Measurements from ENCODE around the gene MORN3.
"Not testable (repeated sequence)": the region's sequence is repeated elsewhere in the genome, so short reads cannot be mapped to it uniquely, and the experiment has no call there.

The MORN3 gene

GRCh38 chr12:121669521-121669900 is at the start of gene MORN3:
Gene MORN3, minus strand, starts transcription at chr12:121669654. Its CDS starts 171 bp downstream, at chr12:121669483.
- DNase-seq: no peak

- DNase-seq: no peak
Measured at GRCh38 chr12:121718653-121719239, 49.3 kb upstream of the MORN3 start.

GRCh38 chr12:121717041-121717699 is 47.7 kb upstream of the MORN3 start:
- DNase-seq: no peak

GRCh38 chr12:121715862-121716435 is 46.5 kb upstream of the MORN3 start:
- DNase-seq: no peak

DNA sequence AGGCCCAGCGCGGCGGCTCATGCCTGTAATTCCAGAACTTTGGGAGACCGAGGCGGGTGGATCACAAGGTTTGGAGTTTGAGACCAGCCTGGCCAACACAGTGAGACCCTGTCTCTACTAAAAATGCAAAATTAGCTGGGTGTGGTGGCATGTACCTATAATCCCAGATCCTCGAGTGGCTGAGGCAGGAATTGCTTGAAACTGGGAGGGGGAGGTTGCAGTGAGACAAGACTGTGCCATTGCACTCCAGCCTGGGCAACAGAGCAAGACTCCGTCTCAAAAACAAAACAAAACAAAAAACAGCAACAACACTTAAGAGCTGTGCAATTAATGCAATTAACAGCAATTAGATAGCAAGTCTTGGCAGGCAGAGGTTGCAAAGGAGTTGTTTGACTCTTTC is 45.6 kb upstream of the MORN3 start:
- not testable (repeated sequence) for DNase-seq

DNA sequence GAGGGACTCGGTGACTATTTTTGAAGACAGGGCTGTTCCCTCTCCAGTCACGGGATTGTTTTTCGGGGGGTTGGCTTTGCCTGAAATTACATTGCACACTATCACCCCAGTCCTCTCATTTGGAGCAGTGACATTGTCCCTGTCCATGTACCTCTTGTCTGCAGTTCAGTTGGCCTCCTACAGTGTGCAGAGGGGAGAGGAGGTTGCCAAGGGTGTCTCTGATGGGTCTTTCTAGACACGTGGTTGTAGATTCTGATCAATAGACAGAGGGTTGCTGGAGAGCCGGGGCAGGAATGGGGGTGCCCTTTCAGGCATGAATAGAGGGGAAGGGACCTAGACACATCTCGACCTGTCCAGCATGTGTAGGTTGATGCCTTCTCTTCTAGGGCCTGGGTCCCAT is 44.3 kb upstream of the MORN3 start:
- DNase-seq: no peak

DNA sequence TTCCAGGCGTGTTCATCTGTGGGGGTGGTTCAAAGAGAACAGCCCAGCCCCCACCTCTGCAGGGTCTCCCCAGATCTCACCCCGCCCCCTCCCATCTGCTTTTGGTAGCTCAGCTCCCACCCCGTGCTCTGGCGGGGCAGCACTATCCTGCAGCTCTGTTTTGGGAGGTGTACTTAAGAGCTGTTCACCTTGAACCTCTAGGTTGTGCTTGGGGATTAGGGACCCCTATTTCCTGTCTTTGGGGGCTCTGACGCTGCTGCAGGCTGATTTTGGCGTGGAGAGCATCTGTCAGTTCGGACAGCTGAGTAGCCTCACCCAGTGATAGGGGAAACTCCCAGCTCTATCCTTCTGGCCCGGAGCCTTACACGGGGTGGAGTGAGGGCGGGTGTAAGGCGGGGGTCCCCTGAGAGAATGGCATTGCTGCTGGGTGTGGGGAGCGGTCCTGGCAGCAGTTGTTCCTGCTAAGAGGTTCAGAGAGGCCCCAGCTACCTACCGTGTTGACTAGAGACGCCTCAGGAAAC is 43.9 kb upstream of the MORN3 start:
- no peak for DNase-seq

DNA sequence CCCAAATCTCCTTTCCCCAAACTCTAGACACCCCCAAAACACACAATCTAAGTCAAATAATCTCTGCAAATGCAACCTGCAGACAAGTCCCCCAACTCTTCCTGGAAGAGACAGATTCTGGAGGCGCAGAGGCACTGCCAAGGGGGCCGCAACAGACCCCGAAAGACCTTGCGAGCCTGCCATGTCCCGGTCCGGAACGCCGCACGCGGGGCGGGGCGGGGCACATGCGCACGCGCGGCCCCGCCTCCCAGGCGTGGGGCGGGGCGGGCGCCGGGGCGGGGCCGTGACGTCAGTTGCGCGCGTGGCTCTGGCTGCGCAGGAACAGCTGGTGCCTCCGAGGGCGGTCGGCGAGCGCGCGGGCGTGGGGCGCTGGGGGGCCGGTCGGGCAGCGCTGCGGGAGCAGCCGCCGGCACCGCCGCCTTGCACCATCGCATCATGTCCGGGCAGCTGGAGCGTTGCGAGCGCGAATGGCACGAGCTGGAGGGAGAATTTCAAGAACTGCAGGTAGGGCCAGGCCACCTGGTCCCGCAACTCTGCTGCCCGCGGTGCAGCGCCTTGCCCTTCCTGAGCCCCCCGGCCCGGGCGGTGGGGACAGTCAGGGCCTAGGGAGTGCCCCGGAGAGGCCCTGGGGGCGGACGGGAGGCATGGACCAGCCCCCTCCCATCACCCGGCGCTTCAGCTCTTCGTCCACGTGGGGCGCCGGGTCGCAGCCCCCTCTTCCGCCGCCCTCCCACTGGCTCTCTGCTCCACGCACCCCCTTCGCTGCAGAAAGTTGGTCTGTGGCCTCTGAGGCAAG is 43.2 kb upstream of the MORN3 start, which contains the start of gene TMEM120B:
TSS of gene TMEM120B (plus strand) at position 292 of the 796 bp plus-strand sequence. CDS start at position 436, 144 bp downstream.
- peak; percentile 81 for DNase-seq

DNA sequence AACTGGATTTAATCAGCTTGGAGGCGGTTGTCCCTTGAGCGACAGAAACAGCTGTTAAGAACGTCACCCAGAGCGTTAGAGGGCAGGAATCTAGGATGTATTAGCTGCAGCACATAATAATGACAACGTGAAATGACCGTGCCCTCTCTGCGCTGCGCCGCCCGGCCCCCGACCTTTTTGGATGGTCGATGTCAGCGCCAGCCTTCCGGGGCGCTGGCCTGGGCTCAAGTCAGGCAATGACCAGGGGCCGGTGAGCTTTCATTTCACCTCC is 42.7 kb upstream of the MORN3 start:
- peak; percentile 24 for DNase-seq

- no peak for DNase-seq
Measured at GRCh38 chr12:121711361-121712189, 42.1 kb upstream of the MORN3 start.

DNA sequence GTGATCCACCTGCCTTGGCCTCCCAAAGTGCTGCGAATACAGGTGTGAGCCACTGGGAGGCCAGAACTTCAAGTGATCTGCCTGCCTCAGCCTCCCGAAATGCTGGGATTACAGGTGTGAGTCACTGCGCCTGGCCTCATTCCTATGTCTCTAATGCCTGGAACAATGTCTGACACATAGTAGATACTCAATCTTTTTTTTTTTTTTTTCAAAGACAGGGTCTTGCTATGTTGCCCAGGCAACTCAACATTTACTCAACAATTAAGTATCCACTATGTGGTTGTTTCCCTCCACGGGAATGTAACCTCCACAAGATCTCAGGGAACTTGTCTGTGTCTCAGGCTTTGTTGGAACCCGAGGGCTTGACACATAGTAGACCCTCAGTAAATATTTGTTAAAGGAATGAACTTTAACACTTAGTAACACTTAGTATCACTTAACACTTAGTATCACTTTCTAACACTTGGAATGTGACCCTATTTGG is 40.1 kb upstream of the MORN3 start:
- no peak for DNase-seq

DNA sequence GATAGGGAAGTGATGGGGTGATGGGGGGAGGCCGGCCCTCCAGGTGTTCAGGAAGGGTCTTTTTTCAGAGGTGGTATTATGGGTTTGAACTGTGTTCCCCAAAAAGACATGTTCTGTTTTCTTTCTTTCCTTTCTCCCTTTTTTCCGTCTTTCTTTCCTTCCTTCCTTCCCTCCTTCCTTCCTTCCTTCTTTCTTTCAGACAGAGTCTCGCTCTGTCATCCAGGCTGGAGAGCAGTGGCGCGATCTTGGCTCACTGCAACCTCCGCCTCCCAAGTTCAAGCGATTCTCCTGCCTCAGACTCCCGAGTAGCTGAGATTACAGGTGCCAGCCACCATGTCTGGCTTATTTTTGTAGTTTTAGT is 39.6 kb upstream of the MORN3 start:
- DNase-seq: not testable (repeated sequence)

- no peak for DNase-seq
Measured at GRCh38 chr12:121708313-121709063, 39.0 kb upstream of the MORN3 start.

GRCh38 chr12:121705514-121705913 is 36.1 kb upstream of the MORN3 start:
- DNase-seq: no peak

GRCh38 chr12:121702944-121703343 is 33.5 kb upstream of the MORN3 start:
- DNase-seq: no peak

DNA sequence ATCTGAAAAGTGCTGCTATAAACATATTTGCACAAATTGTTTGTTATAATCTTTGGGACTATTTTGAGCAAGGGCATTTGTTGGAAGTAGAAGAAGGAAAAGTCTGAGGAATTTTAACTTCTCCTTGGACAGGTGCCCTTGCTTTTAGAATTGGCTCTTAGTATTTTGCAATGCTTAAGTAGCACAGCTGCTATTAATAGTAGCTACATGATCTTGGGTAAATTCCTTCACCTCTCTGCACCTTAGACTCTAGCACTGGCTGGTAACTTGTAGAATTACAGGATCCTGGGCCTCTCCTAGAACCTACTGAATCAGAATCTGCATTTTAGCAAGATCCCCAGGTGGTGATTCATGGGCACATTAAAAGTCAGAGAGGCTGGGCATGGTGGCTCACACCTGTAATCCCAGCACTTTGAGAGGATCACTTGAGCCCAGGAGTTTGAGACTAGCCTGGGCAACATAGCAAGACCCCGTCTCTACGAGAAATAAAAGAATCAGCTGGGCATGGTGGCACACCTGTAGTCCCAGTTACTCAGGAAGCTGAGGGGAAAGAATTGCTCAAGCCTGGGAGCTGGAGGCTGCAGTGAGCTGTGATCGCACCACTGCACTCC is 32.3 kb upstream of the MORN3 start:
- no peak for DNase-seq

GRCh38 chr12:121697861-121698260 is 28.4 kb upstream of the MORN3 start:
- DNase-seq: not testable (repeated sequence)

DNA sequence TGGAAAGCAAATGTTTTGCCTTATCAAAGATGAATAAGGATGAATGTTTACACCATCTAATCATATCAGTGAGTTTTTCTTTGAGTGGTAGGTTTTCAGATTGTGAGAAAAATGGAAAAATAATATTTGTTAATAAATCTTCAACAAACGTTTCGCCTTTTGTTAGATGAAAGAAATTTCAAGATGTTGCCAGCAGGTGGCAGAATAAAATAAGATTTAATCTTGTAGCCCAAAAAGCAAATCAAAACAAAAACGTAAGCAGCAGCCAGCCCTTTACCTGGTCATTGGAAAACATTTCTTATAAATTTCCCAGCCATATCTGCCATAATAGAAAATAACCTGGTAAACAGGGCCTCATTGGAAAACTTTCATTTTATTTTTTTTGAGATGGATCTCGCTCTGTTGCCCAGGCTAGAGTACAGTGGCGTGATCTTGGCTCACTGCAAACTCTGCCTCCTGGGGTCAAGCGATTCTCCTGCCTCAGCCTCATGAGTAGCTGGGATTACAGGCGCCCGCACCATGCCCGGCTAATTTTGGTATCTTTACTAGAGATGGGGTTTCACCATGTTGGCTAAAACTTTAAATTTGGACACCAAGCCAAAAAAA is 27.7 kb upstream of the MORN3 start:
- peak; percentile 53 for DNase-seq

DNA sequence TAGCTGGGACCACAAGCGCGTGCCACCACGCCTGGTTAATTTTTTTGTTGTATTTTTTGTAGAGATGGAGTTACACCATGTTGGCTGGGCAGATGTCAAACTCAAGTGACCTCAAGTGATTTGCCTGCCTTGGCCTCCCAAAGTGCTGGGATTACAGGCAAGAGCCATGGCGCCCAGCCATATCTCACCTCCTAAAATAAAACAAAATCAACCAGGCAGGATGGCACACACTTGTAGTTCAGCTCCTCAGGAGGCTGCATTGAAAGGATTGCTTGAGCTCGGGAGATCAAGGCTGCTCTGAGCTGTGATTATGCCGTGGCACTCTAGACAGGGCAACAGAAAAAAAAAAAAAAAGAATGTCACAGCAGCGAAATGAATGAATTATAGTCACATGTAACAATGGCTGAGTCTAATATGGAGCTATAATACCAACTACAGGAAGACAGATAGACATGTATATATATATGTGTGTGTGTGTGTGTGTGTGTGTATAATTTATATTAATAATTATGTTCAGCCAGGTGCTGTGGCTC is 23.8 kb upstream of the MORN3 start:
- DNase-seq: no peak

DNA sequence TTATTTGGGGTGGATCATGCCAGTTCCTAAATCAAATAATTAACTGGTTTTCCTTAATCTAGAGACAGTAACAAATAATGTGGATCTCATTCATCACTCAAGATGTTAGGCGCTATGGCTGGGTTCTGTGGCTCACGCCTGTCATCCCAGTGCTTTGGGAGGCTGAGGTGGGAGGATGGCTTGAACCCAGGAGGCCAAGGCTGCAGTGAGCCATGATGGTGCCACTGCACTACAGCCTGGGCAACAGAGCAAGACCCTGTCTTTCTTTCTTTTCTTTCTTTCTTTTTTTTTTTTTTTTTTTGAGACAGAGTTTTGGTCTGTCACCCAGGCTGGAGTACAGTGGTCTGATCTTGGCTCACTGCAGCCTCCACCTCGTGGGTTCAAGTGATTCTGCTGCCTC is 23.3 kb upstream of the MORN3 start:
- DNase-seq: not testable (repeated sequence)

DNA sequence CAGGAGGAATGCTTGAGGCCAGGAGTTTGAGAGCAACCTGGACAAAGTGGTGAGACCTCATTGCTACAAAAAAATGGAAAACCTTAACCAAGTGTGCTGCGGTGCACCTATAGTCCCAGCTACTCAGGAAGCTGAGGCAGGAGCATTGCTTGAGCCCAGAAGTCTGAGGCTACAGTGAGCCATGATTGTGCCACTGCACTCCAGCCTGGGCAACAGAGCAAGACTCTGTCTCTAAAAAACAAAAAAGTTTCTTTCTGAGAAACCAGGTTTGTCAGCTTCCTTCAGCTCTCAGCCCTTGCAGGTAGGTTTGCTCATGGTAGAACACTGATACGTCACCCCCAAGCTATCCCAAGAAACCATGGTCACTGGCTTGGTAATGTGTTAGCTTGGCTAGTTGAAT is 20.0 kb upstream of the MORN3 start:
- no peak for DNase-seq

Data from stimulated activated CD4-positive, alpha-beta T cell treated with anti-CD3 and anti-CD28 coated beads, Interleukin-4, amount 100 ng/mL, for 24 hours (primary cell).